Activated T-helper 2 cell treated with anti-CD3 and anti-CD28 coated beads, Interferon-gamma antibody, Interleukin-2, Interleukin-4, amounts not matched to agents 10 μg/mL and 5 μg/mL and 100 μg/mL, durations not matched to agents 14 hours and 24 hours and 36 hours (primary cell): ENCODE measurements around the gene NBEAL1. TPM values are rescaled to one million over a fixed set of nuclear protein-coding genes. Genes with fewer than 3 reads are reported as not detected.
"Not testable (repeated sequence)": the region's sequence is repeated elsewhere in the genome, so short reads cannot be mapped to it uniquely, and the experiment has no call there.

Experiments used
- DNase-seq: peaks from one replicate; pipeline ENCODE4 v3.0.0; 2021; ENCODE audit warnings: low spot score
- H3K27ac Mint-ChIP-seq: one replicate; pipeline ENCODE4 v1.8.0; 2021; ENCODE audit warnings: mixed read lengths
- H3K27me3 Mint-ChIP-seq: one replicate; pipeline ENCODE4 v1.8.0; 2021; ENCODE audit warnings: low read depth, mixed read lengths
- H3K36me3 Mint-ChIP-seq: one replicate; pipeline ENCODE4 v1.8.0; 2021; ENCODE audit warnings: low read depth, mixed read lengths
- H3K4me1 Mint-ChIP-seq: one replicate; pipeline ENCODE4 v1.8.0; 2021; ENCODE audit warnings: low read depth, mixed read lengths
- H3K4me3 Mint-ChIP-seq: one replicate; pipeline ENCODE4 v1.8.0; 2021; ENCODE audit warnings: low read depth, mild to moderate bottlenecking, moderate library complexity, mixed read lengths
- H3K9me3 Mint-ChIP-seq: one replicate; pipeline ENCODE4 v1.8.0; 2021; ENCODE audit warnings: mixed read lengths
- intact Hi-C: fragments of 100-400 bp; cut with micrococcal nuclease; formaldehyde crosslinking; loops from one replicate; pipeline ENCODE4 v1.15.1; 2023
- total RNA-seq: library from RNA; stranded (reverse); gene quantifications from 2 replicates; pipeline ENCODE4 v1.2.3, GENCODE V29; 2022

Gene NBEAL1
- total RNA-seq, 1 donor from 2014 or later = 10.6 TPM

GRCh38 chr2:203043226-203043625 lies 28.6 kb downstream of the NBEAL1 start:
- Mint-ChIP-seq H3K4me1 (peaks cover 3% of the 10 kb centered on the region), H3K36me3 (peaks cover 6% of the 10 kb centered on the region), H3K9me3 (no peaks in the 10 kb centered on the region), H3K27me3 (no peaks in the 10 kb centered on the region), H3K27ac (no peak overlapping the region), H3K4me3 (no peak overlapping the region)
- intact Hi-C loops = no loop called here
- DNase-seq = no peak

- no peak for DNase-seq
- no peaks in the 10 kb centered on the region for H3K9me3 Mint-ChIP-seq
- no peak overlapping the region for H3K4me3 Mint-ChIP-seq
- no peaks in the 10 kb centered on the region for H3K4me1 Mint-ChIP-seq
- H3K36me3 Mint-ChIP-seq = peaks cover 6% of the 10 kb centered on the region
- H3K27ac Mint-ChIP-seq = no peak overlapping the region
- no peaks in the 10 kb centered on the region for H3K27me3 Mint-ChIP-seq
- intact Hi-C loops = no loop called here
Observed at GRCh38 chr2:203045867-203046266, 31.2 kb downstream of the NBEAL1 start.

- no peaks in the 10 kb centered on the region for H3K27me3 Mint-ChIP-seq
- no peak overlapping the region for H3K4me3 Mint-ChIP-seq
- no peak overlapping the region for H3K27ac Mint-ChIP-seq
- DNase-seq = no peak
- intact Hi-C loops = no loop called here
- H3K4me1 Mint-ChIP-seq = no peaks in the 10 kb centered on the region
- peaks cover 4% of the 10 kb centered on the region for H3K36me3 Mint-ChIP-seq
- no peaks in the 10 kb centered on the region for H3K9me3 Mint-ChIP-seq
Observed at GRCh38 chr2:203052539-203052938, 37.9 kb downstream of the NBEAL1 start.

GRCh38 chr2:203059567-203060240 lies 45.0 kb downstream of the NBEAL1 start:
- H3K4me3 Mint-ChIP-seq = no peak overlapping the region
- intact Hi-C loops = no loop called here
- H3K9me3 Mint-ChIP-seq = no peaks in the 10 kb centered on the region
- DNase-seq = no peak
- peaks cover 6% of the 10 kb centered on the region for H3K36me3 Mint-ChIP-seq
- H3K4me1 Mint-ChIP-seq = no peaks in the 10 kb centered on the region
- H3K27ac Mint-ChIP-seq = no peak overlapping the region
- H3K27me3 Mint-ChIP-seq = no peaks in the 10 kb centered on the region

- intact Hi-C loops = no loop called here
- Mint-ChIP-seq H3K4me3 (no peak overlapping the region), H3K4me1 (no peaks in the 10 kb centered on the region), H3K27ac (no peak overlapping the region), H3K36me3 (peaks cover 6% of the 10 kb centered on the region), H3K9me3 (no peaks in the 10 kb centered on the region), H3K27me3 (no peaks in the 10 kb centered on the region)
- DNase-seq = no peak
Observed at GRCh38 chr2:203061346-203061745, 46.7 kb downstream of the NBEAL1 start.

- Mint-ChIP-seq H3K4me1 (no peaks in the 10 kb centered on the region), H3K36me3 (peaks cover 6% of the 10 kb centered on the region), H3K27me3 (no peaks in the 10 kb centered on the region), H3K27ac (no peak overlapping the region), H3K4me3 (no peak overlapping the region), H3K9me3 (no peaks in the 10 kb centered on the region)
- intact Hi-C loops = no loop called here
- no peak for DNase-seq
Observed at GRCh38 chr2:203062126-203062525, 47.5 kb downstream of the NBEAL1 start.

GRCh38 chr2:203066519-203067091 lies 51.9 kb downstream of the NBEAL1 start:
- H3K36me3 Mint-ChIP-seq, DNase-seq, H3K9me3 Mint-ChIP-seq, H3K4me3 Mint-ChIP-seq, H3K27ac Mint-ChIP-seq, H3K27me3 Mint-ChIP-seq, intact Hi-C loops: not testable (repeated sequence)
- peaks cover 11% of the 10 kb centered on the region for H3K4me1 Mint-ChIP-seq

- peak overlapping the region; percentile 33 for H3K27ac Mint-ChIP-seq
- intact Hi-C loops = no loop called here
- no peaks in the 10 kb centered on the region for H3K9me3 Mint-ChIP-seq
- no peak for DNase-seq
- H3K4me3 Mint-ChIP-seq = no peak overlapping the region
- no peaks in the 10 kb centered on the region for H3K27me3 Mint-ChIP-seq
- peaks cover 11% of the 10 kb centered on the region for H3K4me1 Mint-ChIP-seq
- H3K36me3 Mint-ChIP-seq = no peaks in the 10 kb centered on the region
Observed at GRCh38 chr2:203070701-203071100, 56.0 kb downstream of the NBEAL1 start.

GRCh38 chr2:203071148-203071547 lies 56.5 kb downstream of the NBEAL1 start:
- no peaks in the 10 kb centered on the region for H3K36me3 Mint-ChIP-seq
- H3K4me3 Mint-ChIP-seq = no peak overlapping the region
- no peak for DNase-seq
- H3K27me3 Mint-ChIP-seq = no peaks in the 10 kb centered on the region
- H3K27ac Mint-ChIP-seq = peak overlapping the region; percentile 33
- peaks cover 11% of the 10 kb centered on the region for H3K4me1 Mint-ChIP-seq
- no peaks in the 10 kb centered on the region for H3K9me3 Mint-ChIP-seq
- intact Hi-C loops = no loop called here

- intact Hi-C loops = no loop called here
- no peak for DNase-seq
- peaks cover 11% of the 10 kb centered on the region for H3K4me1 Mint-ChIP-seq
- no peak overlapping the region for H3K4me3 Mint-ChIP-seq
- no peaks in the 10 kb centered on the region for H3K9me3 Mint-ChIP-seq
- no peak overlapping the region for H3K27ac Mint-ChIP-seq
- H3K36me3 Mint-ChIP-seq = no peaks in the 10 kb centered on the region
- no peaks in the 10 kb centered on the region for H3K27me3 Mint-ChIP-seq
Observed at GRCh38 chr2:203072371-203072770, 57.7 kb downstream of the NBEAL1 start.

GRCh38 chr2:203077451-203077850 lies 62.8 kb downstream of the NBEAL1 start:
- no peaks in the 10 kb centered on the region for H3K9me3 Mint-ChIP-seq
- intact Hi-C loops = no loop called here

GRCh38 chr2:203080447-203081045 lies 65.9 kb downstream of the NBEAL1 start:
- H3K4me3 Mint-ChIP-seq = no peak overlapping the region
- no peak for DNase-seq
- no peaks in the 10 kb centered on the region for H3K9me3 Mint-ChIP-seq

More at GRCh38 chr2:203077451-203077850, 62.8 kb downstream of the NBEAL1 start:
- Mint-ChIP-seq H3K4me1 (no peaks in the 10 kb centered on the region), H3K27ac (no peak overlapping the region), H3K27me3 (no peaks in the 10 kb centered on the region), H3K4me3 (no peak overlapping the region), H3K36me3 (peaks cover 3% of the 10 kb centered on the region)
- DNase-seq = no peak

GRCh38 chr2:203083328-203083727 lies 68.7 kb downstream of the NBEAL1 start:
- no peaks in the 10 kb centered on the region for H3K27me3 Mint-ChIP-seq
- H3K36me3 Mint-ChIP-seq = peaks cover 6% of the 10 kb centered on the region
- DNase-seq = no peak
- peaks cover 11% of the 10 kb centered on the region for H3K4me1 Mint-ChIP-seq
- H3K27ac Mint-ChIP-seq = no peak overlapping the region
- H3K9me3 Mint-ChIP-seq = no peaks in the 10 kb centered on the region
- intact Hi-C loops = no loop called here
- no peak overlapping the region for H3K4me3 Mint-ChIP-seq

More at GRCh38 chr2:203080447-203081045, 65.9 kb downstream of the NBEAL1 start:
- Mint-ChIP-seq H3K27ac (no peak overlapping the region), H3K27me3 (no peaks in the 10 kb centered on the region), H3K36me3 (peaks cover 3% of the 10 kb centered on the region), H3K4me1 (peaks cover 11% of the 10 kb centered on the region)
- intact Hi-C loops = no loop called here
